Astrocyte of the cerebellum (primary cell): ENCODE data around the gene KIAA1671.

Experiments used
- DNase-seq: peaks from one replicate; pipeline ENCODE4 v3.0.0-alpha.2; 2011; ENCODE audit warnings: low read depth
- H3K4me3 ChIP-seq: 2 replicates; pipeline ENCODE4 v1.5.1; 2011; ENCODE audit warnings: mild to moderate bottlenecking, low read depth, low read length, moderate library complexity
- in situ Hi-C: cut with HindIII; loops from 2 replicates; pipeline ENCODE4 v1.10.0; 2017; ENCODE audit warnings: low sequenced_read_pairs
- TF ChIP-seq, protein P1 (sequence below): IDR thresholded peaks from 2 replicates; pipeline ENCODE4 v1.5.1; 2012; ENCODE audit warnings: low read length, low read depth, moderate library complexity, mild to moderate bottlenecking; ENCODE audit errors: missing control alignments

KIAA1671 gene

DNA sequence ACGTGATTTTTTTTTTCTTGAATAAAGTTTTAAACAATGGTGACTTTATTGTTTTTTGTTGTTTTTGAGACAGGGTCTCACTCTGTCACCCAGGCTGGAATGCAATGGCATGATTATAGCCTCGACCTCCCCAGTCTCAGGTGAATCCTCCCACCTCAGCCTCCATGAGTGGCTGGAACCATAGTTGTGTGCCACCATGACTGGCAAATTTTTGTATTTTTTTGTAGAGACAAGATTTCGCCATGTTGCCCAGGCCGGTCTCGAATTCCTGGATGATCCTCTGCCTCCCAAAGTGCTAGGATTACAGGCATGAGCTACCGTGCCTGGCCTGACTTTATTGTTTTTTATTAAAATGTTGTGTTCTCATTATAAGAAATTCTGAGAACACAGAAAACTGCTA, 235.0 kb downstream of the KIAA1671 start:
- in situ Hi-C loops, result loop anchor here (5.0 to 10.0 kb wide), 2 partner anchors 35 to 313 kb away; no protein-coding TSS in a partner anchor
- no peak for DNase-seq
- TF ChIP-seq, protein P1, sequence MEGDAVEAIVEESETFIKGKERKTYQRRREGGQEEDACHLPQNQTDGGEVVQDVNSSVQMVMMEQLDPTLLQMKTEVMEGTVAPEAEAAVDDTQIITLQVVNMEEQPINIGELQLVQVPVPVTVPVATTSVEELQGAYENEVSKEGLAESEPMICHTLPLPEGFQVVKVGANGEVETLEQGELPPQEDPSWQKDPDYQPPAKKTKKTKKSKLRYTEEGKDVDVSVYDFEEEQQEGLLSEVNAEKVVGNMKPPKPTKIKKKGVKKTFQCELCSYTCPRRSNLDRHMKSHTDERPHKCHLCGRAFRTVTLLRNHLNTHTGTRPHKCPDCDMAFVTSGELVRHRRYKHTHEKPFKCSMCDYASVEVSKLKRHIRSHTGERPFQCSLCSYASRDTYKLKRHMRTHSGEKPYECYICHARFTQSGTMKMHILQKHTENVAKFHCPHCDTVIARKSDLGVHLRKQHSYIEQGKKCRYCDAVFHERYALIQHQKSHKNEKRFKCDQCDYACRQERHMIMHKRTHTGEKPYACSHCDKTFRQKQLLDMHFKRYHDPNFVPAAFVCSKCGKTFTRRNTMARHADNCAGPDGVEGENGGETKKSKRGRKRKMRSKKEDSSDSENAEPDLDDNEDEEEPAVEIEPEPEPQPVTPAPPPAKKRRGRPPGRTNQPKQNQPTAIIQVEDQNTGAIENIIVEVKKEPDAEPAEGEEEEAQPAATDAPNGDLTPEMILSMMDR, result no peak
- H3K4me3 ChIP-seq, result no peak overlapping the region

DNA sequence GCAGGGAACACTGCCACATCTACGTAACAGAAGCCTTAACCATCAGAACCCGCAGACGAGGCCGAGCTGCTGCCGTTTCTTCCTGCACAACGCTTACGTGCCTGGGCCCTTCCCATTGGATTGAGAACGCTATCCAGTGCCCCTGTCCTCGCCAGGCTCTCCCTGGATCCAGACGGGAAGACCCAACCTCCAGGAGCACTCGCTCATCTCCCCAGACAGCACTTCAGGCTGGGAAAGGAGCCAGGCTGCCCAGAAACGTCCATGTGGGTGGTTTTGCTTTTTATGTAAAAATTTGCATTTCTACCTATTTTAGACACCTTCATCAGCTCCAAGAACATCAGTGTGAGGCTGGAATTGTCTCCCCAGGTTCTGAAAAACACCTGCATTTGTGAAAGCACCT, 239.9 kb downstream of the KIAA1671 start:
- in situ Hi-C loops, result no loop called here
- no peak overlapping the region for H3K4me3 ChIP-seq
- DNase-seq, result no peak
- TF ChIP-seq, protein P1, result no peak

DNA sequence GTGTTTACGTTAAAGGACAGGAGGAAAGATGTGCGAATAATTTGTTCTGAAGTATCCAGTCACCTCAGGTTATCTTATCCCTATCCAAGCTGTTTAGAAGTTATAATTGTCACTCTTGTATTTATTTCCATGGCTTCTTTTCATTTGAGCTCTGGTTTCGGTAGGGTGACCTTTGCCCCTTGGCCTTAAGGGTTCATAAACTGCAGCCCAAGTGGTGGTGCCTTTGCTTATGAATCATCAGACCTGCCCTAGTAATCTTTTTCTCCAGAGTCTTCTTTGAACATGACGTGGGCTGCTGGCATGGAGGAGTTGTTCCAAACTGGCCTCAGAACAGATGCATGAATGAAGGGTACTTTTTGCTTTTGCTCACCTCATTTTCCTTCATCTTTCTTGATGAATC, 240.6 kb downstream of the KIAA1671 start:
- in situ Hi-C loops, result no loop called here
- no peak for DNase-seq
- H3K4me3 ChIP-seq, result no peak overlapping the region
- TF ChIP-seq, protein P1, result no peak

DNA sequence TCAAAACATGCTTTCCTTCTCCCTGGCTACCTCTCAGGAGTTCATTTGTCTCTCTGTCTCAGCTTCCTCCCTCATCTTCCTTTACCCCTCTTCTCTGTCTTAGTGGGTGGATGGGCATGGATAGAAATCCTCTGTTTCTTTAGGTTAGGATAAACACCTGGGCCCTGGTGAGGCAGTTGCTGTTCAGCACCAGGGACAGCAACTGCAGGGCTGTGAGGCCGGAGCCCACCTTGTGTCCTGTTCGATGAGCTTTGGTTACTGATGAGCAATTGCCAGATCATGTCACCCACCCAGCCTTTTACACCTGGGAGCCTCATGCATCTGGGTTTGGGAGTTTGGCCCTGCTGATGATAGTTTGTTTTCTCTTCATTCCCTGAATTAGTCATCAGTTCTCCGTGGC, 241.0 kb downstream of the KIAA1671 start:
- in situ Hi-C loops, result no loop called here
- H3K4me3 ChIP-seq, result no peak overlapping the region
- TF ChIP-seq, protein P1, result no peak
- no peak for DNase-seq

DNA sequence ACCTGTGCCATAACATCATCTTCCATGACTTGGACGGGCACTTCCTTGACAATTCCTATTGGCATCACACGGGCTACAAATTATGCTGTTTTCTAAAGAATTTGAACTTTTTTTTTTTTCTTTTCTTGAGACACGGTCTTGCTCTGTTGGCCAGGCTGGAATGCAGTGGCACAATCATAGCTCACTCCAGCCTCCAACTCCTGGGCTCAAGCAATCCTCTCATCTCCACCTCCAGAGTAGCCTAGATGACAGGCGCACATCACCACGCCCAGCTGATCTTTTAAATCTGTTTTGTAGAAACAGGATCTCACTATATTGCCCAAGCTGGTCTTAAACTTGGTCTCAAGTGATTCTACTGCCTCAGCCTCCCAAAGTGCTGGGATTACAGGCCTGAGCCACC, 243.8 kb downstream of the KIAA1671 start:
- TF ChIP-seq, protein P1, result no peak
- no peak for DNase-seq
- in situ Hi-C loops, result no loop called here
- no peak overlapping the region for H3K4me3 ChIP-seq

DNA sequence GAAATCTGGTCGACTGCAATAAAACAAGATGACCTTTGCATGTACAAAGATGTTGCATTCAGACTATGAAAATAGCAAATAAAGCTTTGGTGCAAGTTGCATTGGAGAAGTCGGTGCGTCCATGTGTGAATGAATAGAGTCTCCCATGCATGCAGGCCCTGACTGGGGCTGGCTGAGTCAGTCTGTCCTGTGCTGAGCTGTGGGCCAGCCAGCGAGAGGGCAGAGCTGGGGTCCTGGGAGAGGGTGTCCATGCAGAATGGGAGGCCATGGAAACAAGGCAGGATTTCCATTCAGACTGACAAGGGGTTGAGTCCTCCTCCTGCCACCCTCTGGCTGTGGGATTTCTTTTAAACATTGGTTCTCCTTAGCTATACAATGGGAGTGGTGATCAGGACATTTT, 244.8 kb downstream of the KIAA1671 start:
- in situ Hi-C loops, result no loop called here
- no peak overlapping the region for H3K4me3 ChIP-seq
- DNase-seq, result no peak
- TF ChIP-seq, protein P1, result no peak
